GM12874 (cell line): Measurements from ENCODE around the gene TIMD4.

Experiments
- CTCF ChIP-seq: IDR thresholded peaks from 2 replicates; pipeline ENCODE4 v1.5.1; 2011; ENCODE audit warnings: low read depth, mild to moderate bottlenecking, control low read depth, low read length, moderate library complexity; ENCODE audit not compliant: insufficient read depth

The TIMD4 gene

GRCh38 chr5:156936972-156937371 lies 26.1 kb downstream of the TIMD4 start:
- TF ChIP-seq CTCF: no peak

GRCh38 chr5:156934450-156935211 lies 28.4 kb downstream of the TIMD4 start:
- TF ChIP-seq CTCF: peak; percentile 66

DNA sequence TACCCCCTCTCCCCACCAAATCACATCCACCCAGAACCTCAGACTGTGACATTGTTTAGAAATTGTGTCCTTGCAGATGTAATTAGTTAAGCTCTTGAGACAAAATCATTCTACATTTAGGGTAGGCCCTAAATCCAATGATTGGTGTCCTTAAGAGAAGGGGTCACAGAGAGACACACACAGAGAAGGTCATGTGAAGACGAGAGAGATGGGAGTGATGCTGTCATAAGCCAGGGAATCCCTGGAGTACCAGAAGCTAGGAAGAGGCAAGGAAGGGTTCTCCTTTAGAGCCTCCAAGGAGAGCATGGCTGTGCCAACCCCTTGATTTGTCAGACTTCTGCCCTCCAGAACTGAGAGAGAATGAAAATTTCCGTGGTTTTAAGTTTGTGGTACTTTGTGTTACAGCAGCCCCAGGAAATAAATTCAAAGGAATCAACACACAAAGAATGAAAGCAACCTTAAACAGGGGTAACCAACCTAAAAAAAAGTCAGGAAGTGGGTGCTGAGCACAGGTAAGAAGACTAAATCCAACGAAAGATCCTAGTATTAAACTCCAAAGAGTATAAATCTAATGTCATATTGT lies 33.6 kb downstream of the TIMD4 start:
- TF ChIP-seq CTCF: no peak

DNA sequence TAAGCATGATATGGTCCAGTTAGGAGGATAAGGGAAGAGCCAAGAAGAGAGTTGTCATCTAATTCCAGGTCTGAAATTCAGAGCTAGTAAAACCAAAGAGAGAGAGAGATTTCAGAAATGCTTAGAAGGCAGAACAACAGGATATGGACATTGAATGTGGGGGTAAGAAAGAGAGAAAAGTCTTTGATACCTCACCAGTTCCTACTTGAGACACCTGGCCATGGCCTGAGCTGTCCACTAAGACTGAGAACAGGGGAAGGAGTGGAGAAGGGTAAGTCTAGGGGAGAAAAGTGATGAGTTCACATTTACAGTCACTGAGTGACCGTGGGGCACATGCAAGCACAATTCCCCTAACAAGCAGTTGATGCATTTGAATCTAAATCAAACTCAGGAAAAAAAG lies 35.5 kb downstream of the TIMD4 start:
- no peak for TF ChIP-seq CTCF

- TF ChIP-seq CTCF: no peak
Observed at GRCh38 chr5:156922207-156922792, 40.7 kb downstream of the TIMD4 start.

- TF ChIP-seq CTCF: no peak
Observed at GRCh38 chr5:156920861-156921431, 42.1 kb downstream of the TIMD4 start.
